Measurements from ENCODE around the gene KRT79.

GRCh38 chr12:52809166-52809565, 24.9 kb downstream of the KRT79 start:
- TF ChIP-seq POLR2AphosphoS5 (IDR thresholded peaks at IDR 0.05; ENCODE audit: low read depth, low read length) (no peak), REST (IDR thresholded peaks at IDR 0.05; ENCODE audit: insufficient read depth in 1 of 2, low read depth in 2 of 2, low read length in 2 of 2) (no peak), FOXP2 (optimal IDR thresholded peaks at IDR 0.05; ENCODE audit: borderline replicate concordance, extremely low read depth, extremely low read length, insufficient read depth) (no peak), SIN3A (IDR thresholded peaks at IDR 0.05; ENCODE audit: borderline replicate concordance, insufficient read depth, low read length) (no peak)

Data from PFSK-1 (cell line).